Colonic mucosa (tissue), 4 donors: ENCODE data around the gene ATP2B3. TPM values are rescaled to one million over a fixed set of nuclear protein-coding genes. Genes with fewer than 3 reads are reported as not detected.
A peak's percentile ranks its signal among the peaks of the same experiment; 100 is the strongest.

Source experiments
- DNase-seq: peaks from one replicate; pipeline ENCODE4 v3.0.0-alpha.2; 2020
- H3K27ac ChIP-seq: fragments of 200-600 bp; one replicate; pipeline ENCODE4 v1.8.0; 2021
- H3K27me3 ChIP-seq: fragments of 200-600 bp; one replicate; pipeline ENCODE4 v1.8.0; 2021
- H3K36me3 ChIP-seq: fragments of 200-600 bp; one replicate; pipeline ENCODE4 v1.8.0; 2021
- H3K4me1 ChIP-seq: fragments of 200-600 bp; one replicate; pipeline ENCODE4 v1.8.0; 2021; ENCODE audit warnings: mild to moderate bottlenecking
- H3K4me3 ChIP-seq: fragments of 200-600 bp; one replicate; pipeline ENCODE4 v1.8.0; 2021
- H3K9ac ChIP-seq, 2 donors: one replicate each; pipeline ENCODE4 v1.7.0; 2013; ENCODE audit warnings: control low read depth in 2 of 2, low read depth in 2 of 2, low read length in 2 of 2
- H3K9me3 ChIP-seq: fragments of 200-600 bp; one replicate; pipeline ENCODE4 v1.8.0; 2021
- intact Hi-C: fragments of 100-400 bp; cut with DNase I; formaldehyde crosslinking; loops from one replicate; pipeline ENCODE4 v1.14.1; 2022
- total RNA-seq, 2 donors: library from RNA; stranded (reverse); fragmentation: NEBNext Ultra II Directional in 1 of 2; extraction: Animal tissue kit (Norgen Biotek cat#: 25700) in 1 of 2; gene quantifications; one replicate each; pipeline ENCODE4 v1.2.1, GENCODE V29; 2021
- TF ChIP-seq, protein P1 (sequence below): fragments of 200-600 bp; IDR thresholded peaks from one replicate; pipeline ENCODE4 v1.8.0; 2022; ENCODE audit warnings: antibody characterized with exemption, mild to moderate bottlenecking
- donor health status: healthy.
- donor health status: DM: no; HTN: no; CAD: no.
- donor health status: DM: no; HTN: no; CAD: no.

Gene ATP2B3
- total RNA-seq: under 1 TPM in 1 of 2 donors, not detected in 1; 0.24 TPM

DNA sequence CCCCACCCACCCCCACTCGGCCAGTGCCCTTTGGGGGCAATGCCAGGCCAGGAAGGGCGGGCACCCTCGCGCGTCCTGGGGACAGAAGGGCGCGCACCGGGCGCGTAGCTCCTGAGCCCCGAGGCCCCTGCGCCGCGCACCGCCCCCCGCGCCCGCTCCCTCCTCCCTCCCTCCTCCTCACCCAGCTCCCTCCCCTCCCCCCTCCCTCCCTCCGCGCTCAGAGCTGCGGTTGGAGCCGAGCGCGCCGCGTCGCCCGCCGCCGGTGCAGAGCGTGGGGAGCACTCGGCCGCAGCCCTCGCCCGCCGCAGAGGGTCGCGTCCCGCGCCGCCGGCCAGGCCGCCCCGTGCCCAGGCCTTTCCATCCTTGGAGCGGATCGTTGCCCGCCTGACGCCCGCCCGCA is at the start of gene ATP2B3:
Gene ATP2B3, plus strand, starts transcription at position 220 of the 400 bp plus-strand sequence. CDS start 18,606 bp downstream, outside the sequence.
- no peaks in the 10 kb centered on the region for H3K36me3 ChIP-seq
- intact Hi-C loops: no loop called here
- no peak within 1 kb of the TSS for H3K27ac ChIP-seq
- DNase-seq: no peak
- H3K4me1 ChIP-seq: no peaks in the 10 kb centered on the region
- H3K4me3 ChIP-seq: no peak within 1 kb of the TSS
- TF ChIP-seq, protein P1, sequence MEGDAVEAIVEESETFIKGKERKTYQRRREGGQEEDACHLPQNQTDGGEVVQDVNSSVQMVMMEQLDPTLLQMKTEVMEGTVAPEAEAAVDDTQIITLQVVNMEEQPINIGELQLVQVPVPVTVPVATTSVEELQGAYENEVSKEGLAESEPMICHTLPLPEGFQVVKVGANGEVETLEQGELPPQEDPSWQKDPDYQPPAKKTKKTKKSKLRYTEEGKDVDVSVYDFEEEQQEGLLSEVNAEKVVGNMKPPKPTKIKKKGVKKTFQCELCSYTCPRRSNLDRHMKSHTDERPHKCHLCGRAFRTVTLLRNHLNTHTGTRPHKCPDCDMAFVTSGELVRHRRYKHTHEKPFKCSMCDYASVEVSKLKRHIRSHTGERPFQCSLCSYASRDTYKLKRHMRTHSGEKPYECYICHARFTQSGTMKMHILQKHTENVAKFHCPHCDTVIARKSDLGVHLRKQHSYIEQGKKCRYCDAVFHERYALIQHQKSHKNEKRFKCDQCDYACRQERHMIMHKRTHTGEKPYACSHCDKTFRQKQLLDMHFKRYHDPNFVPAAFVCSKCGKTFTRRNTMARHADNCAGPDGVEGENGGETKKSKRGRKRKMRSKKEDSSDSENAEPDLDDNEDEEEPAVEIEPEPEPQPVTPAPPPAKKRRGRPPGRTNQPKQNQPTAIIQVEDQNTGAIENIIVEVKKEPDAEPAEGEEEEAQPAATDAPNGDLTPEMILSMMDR: no peak
- H3K9ac ChIP-seq: no peak within 1 kb of the TSS
- H3K9me3 ChIP-seq: no peaks in the 10 kb centered on the region
- peaks cover 6% of the 10 kb centered on the region for H3K27me3 ChIP-seq

DNA sequence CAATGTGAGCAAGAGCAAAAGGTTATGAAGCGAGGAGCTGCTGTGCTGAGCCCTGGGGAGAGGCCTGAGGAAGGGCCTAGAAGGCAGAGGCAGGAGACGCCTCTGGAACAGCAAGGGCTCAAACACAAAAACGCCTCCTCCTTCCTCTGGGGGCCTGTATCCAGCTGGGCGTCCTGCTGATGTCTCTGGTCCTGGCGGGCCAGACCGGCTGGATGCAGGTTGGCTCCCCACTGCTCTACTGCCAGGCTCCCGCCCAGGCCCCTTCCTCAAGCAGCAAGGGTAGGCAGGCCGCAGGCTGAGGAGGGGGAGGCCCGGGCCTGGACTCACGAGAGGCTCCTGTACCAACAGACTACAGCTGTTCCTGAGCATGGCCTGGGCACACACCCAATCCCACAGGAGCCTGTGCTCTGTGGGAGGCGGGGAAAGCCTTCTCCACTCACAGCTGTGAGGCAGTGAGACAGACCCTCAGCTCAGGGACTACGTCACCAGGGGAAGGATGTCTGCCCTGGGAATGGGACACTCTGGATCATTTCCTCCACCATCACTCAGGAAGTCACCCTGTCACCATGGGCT is 49.3 kb upstream of the ATP2B3 start:
- H3K27ac ChIP-seq: no peak overlapping the region
- DNase-seq: no peak
- H3K9ac ChIP-seq: no peak overlapping the region
- intact Hi-C loops: no loop called here
- H3K4me3 ChIP-seq: no peak overlapping the region
- no peaks in the 10 kb centered on the region for H3K9me3 ChIP-seq
- TF ChIP-seq, protein P1: no peak
- no peaks in the 10 kb centered on the region for H3K4me1 ChIP-seq
- no peaks in the 10 kb centered on the region for H3K36me3 ChIP-seq
- H3K27me3 ChIP-seq: no peaks in the 10 kb centered on the region

DNA sequence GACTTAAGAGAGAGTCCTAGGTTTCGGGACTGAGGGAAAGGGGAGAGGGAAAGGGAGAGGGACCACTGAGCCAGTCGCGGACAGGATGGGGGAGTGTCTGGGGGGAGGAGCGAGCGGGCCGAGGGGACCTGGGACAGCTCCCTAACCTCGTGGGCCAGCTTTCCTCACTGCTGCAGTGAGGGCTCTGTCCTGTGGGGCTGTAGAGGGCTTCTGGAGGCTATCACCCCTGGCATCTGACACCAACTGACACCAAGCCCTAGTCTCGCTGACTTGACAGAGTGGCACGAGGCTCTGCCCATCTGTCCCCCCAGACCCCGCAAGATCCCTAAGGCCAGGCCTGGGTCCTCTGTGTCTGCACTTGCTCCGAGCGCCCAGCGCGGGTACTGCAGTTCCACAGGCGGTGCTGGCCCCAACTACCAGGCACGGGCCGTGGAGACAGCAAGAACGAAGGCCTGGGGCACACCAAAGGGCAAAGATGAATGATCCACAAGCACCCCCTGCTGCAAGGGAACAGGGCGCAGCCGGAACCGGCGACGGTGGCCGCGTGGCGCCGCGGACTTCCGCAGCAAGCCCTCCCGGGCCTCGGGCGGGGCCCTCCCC is 47.5 kb upstream of the ATP2B3 start:
- peak overlapping the region; percentile 60 for H3K4me3 ChIP-seq
- no peak overlapping the region for H3K27ac ChIP-seq
- H3K36me3 ChIP-seq: no peaks in the 10 kb centered on the region
- H3K9me3 ChIP-seq: no peaks in the 10 kb centered on the region
- H3K9ac ChIP-seq: peak overlapping the region; percentile 30 to 58
- H3K27me3 ChIP-seq: no peaks in the 10 kb centered on the region
- no peak for DNase-seq
- TF ChIP-seq, protein P1: no peak
- no peaks in the 10 kb centered on the region for H3K4me1 ChIP-seq
- intact Hi-C loops: no loop called here

DNA sequence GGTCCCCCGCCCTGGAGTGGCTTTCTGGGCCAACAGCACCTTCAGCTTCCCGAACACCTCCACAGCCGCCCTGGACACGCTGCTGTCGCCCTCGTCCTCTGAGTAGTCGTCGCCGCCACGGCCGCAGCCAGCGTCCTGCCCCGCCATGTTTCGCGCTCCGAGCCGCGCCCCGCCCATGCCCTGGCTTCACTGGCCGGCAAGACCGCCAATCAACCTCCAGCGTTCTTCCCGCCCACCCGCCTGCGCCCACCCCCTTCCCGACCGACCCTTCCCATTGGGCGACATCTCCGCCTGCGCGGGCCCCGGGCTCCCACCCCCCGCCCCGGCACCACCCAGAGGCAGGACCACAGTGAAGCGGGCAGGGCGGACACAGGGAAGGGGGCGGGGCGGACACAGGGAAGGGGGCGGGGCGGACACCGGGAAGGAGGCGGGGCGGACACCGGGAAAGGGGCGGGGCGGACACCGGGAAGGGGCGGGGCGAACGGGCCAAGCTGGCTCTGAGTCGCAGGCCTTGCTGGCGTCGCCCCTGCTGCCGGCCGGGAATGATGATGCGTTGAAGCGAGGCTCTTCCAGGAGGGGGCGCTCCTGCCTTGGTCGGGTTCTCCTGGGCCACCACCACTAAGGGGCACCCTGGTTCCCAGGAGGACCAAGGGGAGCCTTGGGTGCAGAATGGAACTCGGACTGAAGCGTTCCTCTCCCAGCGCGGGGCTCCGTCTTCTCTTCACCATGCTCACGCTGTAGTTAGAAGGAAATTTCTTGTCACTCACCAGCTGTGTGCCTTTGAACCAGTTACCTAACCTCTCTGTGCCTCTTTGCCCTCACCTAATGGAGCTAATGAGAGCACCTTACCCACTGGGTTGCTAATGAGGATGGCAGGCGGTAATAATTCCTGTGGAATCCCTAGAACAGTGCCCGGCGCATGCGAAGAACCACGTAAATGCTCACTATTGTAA is 46.8 kb upstream of the ATP2B3 start, which contains the start of gene HAUS7:
Gene HAUS7, minus strand, starts transcription at position 166 of the 953 bp plus-strand sequence. Its CDS starts 19 bp downstream, at position 147.
- TF ChIP-seq, protein P1: peak; percentile 39
- peak; percentile 89 for DNase-seq
- Histone ChIP-seq H3K9ac (peak within 1 kb of the TSS; percentile 30 to 58), H3K36me3 (no peaks in the 10 kb centered on the region), H3K27me3 (no peaks in the 10 kb centered on the region), H3K4me3 (peak within 1 kb of the TSS; percentile 60), H3K4me1 (no peaks in the 10 kb centered on the region), H3K27ac (no peak within 1 kb of the TSS), H3K9me3 (no peaks in the 10 kb centered on the region)
- intact Hi-C loops: no loop called here

DNA sequence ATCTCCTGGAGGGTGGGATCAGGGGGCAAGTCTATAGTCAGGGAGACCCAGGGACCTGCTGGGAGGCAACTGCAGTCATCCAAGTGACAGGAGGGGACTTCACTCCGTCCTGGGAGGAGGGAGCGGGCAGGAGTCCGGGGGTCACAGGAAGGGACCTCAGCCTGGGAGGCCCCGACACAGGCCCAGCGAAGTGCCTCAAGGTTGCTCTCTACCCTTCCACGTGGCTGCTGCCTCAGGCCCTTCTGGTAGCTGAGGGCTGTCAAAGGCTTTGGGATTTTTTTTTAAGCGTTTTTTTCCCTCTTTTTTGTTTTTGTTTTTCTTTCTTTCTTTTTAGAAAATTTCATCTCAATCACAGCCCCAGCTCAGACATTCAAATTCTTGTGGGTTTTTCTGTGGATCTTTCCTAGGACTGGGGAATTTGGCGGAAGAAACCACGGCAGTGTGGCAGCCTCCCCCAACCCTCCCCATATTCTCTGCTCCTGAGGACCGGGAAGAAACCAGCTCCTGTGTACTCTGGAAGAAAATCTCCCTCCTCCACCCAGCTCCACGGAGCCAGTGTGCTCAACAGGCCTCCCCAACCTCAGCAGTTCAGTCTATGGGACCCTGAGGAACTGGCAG is 45.7 kb upstream of the ATP2B3 start:
- TF ChIP-seq, protein P1: no peak
- H3K9me3 ChIP-seq: no peaks in the 10 kb centered on the region
- intact Hi-C loops: no loop called here
- no peak for DNase-seq
- no peaks in the 10 kb centered on the region for H3K27me3 ChIP-seq
- H3K27ac ChIP-seq: no peak overlapping the region
- no peak overlapping the region for H3K9ac ChIP-seq
- H3K4me3 ChIP-seq: no peak overlapping the region
- no peaks in the 10 kb centered on the region for H3K36me3 ChIP-seq
- H3K4me1 ChIP-seq: no peaks in the 10 kb centered on the region
